Astrocyte (in vitro differentiated cells and primary cell): ENCODE measurements around the gene CCDC88B.

Experiments used
- CTCF ChIP-seq: IDR thresholded peaks from 2 replicates; pipeline ENCODE4 v1.5.1; 2011; ENCODE audit warnings: low read depth, mild to moderate bottlenecking, inconsistent platforms, low read length, moderate library complexity; ENCODE audit not compliant: insufficient read depth
- EZH2 ChIP-seq: IDR thresholded peaks from 2 replicates; pipeline ENCODE4 v1.6.1; 2012; ENCODE audit warnings: mild to moderate bottlenecking, low read length, inconsistent platforms; ENCODE audit not compliant: insufficient read depth

DNA sequence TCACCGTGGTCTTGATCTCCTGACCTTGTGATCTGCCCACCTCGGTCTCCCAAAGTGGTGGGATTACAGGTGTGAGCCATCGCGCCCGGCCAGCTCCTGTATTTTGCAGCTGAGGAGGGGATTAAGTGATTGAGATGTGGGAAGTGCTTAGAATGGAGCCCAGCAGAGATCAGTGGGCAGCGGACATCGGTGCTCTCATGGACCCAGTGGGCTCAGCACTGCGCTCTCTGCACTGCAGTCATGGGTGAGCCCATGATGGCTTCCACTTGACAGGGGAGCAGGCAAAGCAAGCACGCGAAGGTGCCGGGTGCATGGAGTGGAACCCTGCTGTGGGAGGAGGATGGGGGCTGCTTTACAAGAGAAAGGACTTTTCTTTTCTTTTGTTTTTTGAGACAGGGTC lies 9.1 kb upstream of the CCDC88B start:
- TF ChIP-seq EZH2 (no peak), CTCF (no peak)
